ENCODE measurements around the gene DMRTC2.

The DMRTC2 gene

GRCh38 chr19:41845001-41845050, at the start of gene DMRTC2:
TSS of gene DMRTC2 (plus strand) at chr19:41845042. CDS start at chr19:41847429, 2,387 bp downstream.
- FAIRE-seq = no peak

- FAIRE-seq = no peak
Measured at GRCh38 chr19:41796362-41796761, 48.5 kb upstream of the DMRTC2 start, which contains the start of gene CEACAM3. TSS of gene CEACAM3 (plus strand) at chr19:41796587. CDS start at chr19:41796678, 91 bp downstream.

- FAIRE-seq = no peak
Measured at GRCh38 chr19:41796901-41797300, 47.9 kb upstream of the DMRTC2 start.

GRCh38 chr19:41799444-41800000, 45.3 kb upstream of the DMRTC2 start:
- no peak for FAIRE-seq

- FAIRE-seq = no peak
Measured at GRCh38 chr19:41801031-41801430, 43.8 kb upstream of the DMRTC2 start.

GRCh38 chr19:41801792-41802211, 43.0 kb upstream of the DMRTC2 start:
- no peak for FAIRE-seq

GRCh38 chr19:41802770-41803169, 42.1 kb upstream of the DMRTC2 start:
- FAIRE-seq = no peak

GRCh38 chr19:41804336-41804735, 40.5 kb upstream of the DMRTC2 start:
- no peak for FAIRE-seq

- FAIRE-seq = no peak
Measured at GRCh38 chr19:41807176-41807575, 37.7 kb upstream of the DMRTC2 start.

GRCh38 chr19:41808663-41809566, 35.9 kb upstream of the DMRTC2 start:
- no peak for FAIRE-seq

GRCh38 chr19:41810301-41810700, 34.5 kb upstream of the DMRTC2 start:
- no peak for FAIRE-seq

- no peak for FAIRE-seq
Measured at GRCh38 chr19:41811036-41811435, 33.8 kb upstream of the DMRTC2 start.

- no peak for FAIRE-seq
Measured at GRCh38 chr19:41811981-41812380, 32.9 kb upstream of the DMRTC2 start.

GRCh38 chr19:41813911-41814310, 30.9 kb upstream of the DMRTC2 start:
- no peak for FAIRE-seq

- no peak for FAIRE-seq
Measured at GRCh38 chr19:41815301-41815700, 29.5 kb upstream of the DMRTC2 start.

GRCh38 chr19:41816761-41817160, 28.1 kb upstream of the DMRTC2 start:
- FAIRE-seq = no peak

- FAIRE-seq = no peak
Measured at GRCh38 chr19:41821003-41821735, 23.7 kb upstream of the DMRTC2 start.

GRCh38 chr19:41837981-41838708, 6.7 kb upstream of the DMRTC2 start:
- FAIRE-seq = no peak

GRCh38 chr19:41839211-41839610, 5.6 kb upstream of the DMRTC2 start:
- FAIRE-seq = no peak

- no peak for FAIRE-seq
Measured at GRCh38 chr19:41843371-41843770, 1.5 kb upstream of the DMRTC2 start.

GRCh38 chr19:41844601-41845000, 241 bp upstream of the DMRTC2 start, which contains the start of gene LYPD4:
TSS of gene LYPD4 (minus strand) at chr19:41844683. CDS start at chr19:41839285, 5,398 bp downstream.
- FAIRE-seq = no peak

- FAIRE-seq = no peak
Measured at GRCh38 chr19:41845051-41845590, 279 bp downstream of the DMRTC2 start.

Measured in TTC549 (cell line).